Measurements from ENCODE around the gene MUS81.
A peak's percentile ranks its signal among the peaks of the same experiment; 100 is the strongest.

Gene MUS81

GRCh38 chr11:65869643-65870306 is 9.5 kb downstream of the MUS81 start:
- intact Hi-C loops (cut with micrococcal nuclease) = no loop called here
- no peak overlapping the region for H3K27ac Mint-ChIP-seq
- no peaks in the 10 kb centered on the region for H3K9me3 Mint-ChIP-seq
- H3K4me1 Mint-ChIP-seq (ENCODE audit: low read depth) = peaks cover 63% of the 10 kb centered on the region
- H3K4me3 Mint-ChIP-seq = no peak overlapping the region
- peaks cover 47% of the 10 kb centered on the region for H3K36me3 Mint-ChIP-seq (ENCODE audit: low read depth)
- peaks cover 25% of the 10 kb centered on the region for H3K27me3 Mint-ChIP-seq

DNA sequence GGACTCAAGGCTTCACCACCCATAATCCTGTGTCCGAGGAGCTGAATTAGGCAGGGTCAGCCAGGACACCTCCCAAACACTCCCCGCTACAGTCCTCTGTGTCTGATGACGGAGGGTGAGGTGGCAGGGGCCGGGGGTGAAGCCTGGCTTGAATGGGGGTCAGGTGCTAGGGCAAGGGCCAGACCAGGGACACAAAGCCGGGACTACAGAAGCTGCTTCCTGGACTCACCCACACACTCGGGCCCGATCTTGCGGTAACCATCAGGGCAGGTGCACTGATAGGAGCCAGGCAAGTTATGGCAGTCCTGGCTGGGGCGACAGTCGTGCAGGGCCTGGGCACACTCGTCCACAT is 10.1 kb downstream of the MUS81 start:
- Mint-ChIP-seq H3K9me3 (no peaks in the 10 kb centered on the region), H3K4me3 (no peak overlapping the region), H3K36me3 (ENCODE audit: low read depth) (peaks cover 42% of the 10 kb centered on the region), H3K27me3 (peaks cover 25% of the 10 kb centered on the region), H3K4me1 (ENCODE audit: low read depth) (peaks cover 58% of the 10 kb centered on the region), H3K27ac (peak overlapping the region; percentile 51)
- intact Hi-C loops (cut with micrococcal nuclease) = no loop called here

DNA sequence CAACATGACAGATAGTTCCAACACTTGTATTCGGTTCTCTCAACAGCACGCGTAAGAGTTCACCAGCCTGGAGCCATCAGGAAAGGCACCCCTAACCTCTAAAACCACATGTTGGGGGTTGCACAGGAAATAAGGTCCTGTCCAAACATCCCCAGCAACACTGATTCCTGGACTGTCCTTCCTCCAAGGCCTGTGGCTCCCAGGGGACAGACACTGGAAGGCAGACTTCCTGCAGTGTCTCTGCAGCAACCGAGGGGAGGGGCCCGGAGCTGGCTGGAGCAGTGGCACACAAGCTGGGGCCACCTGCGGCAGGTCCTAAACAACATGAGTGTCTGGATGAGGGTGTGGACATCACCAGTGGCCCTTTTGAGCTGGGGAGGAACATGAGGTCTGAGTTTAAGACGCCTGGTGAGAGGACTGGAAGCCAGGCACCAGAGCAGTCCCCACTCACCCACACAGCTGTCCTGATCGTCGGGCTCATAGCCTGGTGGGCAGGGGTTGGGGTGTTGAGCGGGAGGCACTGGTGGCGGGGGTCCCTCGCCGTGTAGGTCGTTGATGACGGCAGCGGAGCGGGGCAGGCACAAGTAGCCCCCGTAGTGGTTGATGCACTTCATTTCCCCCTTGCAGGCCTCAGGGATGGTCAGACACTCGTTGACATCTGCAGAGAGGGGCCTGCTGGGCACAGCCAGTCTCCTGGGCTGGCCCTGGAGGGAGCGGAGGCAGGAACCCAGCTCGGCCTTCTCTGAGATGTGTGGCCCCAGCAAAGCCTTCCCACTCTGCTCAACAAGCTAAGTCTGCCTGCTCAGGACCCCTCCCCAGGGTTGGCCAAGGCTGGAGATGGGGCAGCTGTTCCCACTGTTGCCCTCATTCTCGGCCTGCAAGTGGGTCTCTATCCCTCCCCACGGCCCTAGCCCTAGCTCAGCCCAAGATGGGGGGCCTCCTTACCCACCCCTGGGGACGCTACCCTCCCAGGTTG is 10.8 kb downstream of the MUS81 start:
- H3K27me3 Mint-ChIP-seq = peaks cover 25% of the 10 kb centered on the region
- intact Hi-C loops (cut with micrococcal nuclease) = no loop called here
- no peak overlapping the region for H3K4me3 Mint-ChIP-seq
- peak overlapping the region; percentile 73 for H3K27ac Mint-ChIP-seq
- H3K36me3 Mint-ChIP-seq (ENCODE audit: low read depth) = peaks cover 34% of the 10 kb centered on the region
- H3K4me1 Mint-ChIP-seq (ENCODE audit: low read depth) = peaks cover 54% of the 10 kb centered on the region
- H3K9me3 Mint-ChIP-seq = no peaks in the 10 kb centered on the region

DNA sequence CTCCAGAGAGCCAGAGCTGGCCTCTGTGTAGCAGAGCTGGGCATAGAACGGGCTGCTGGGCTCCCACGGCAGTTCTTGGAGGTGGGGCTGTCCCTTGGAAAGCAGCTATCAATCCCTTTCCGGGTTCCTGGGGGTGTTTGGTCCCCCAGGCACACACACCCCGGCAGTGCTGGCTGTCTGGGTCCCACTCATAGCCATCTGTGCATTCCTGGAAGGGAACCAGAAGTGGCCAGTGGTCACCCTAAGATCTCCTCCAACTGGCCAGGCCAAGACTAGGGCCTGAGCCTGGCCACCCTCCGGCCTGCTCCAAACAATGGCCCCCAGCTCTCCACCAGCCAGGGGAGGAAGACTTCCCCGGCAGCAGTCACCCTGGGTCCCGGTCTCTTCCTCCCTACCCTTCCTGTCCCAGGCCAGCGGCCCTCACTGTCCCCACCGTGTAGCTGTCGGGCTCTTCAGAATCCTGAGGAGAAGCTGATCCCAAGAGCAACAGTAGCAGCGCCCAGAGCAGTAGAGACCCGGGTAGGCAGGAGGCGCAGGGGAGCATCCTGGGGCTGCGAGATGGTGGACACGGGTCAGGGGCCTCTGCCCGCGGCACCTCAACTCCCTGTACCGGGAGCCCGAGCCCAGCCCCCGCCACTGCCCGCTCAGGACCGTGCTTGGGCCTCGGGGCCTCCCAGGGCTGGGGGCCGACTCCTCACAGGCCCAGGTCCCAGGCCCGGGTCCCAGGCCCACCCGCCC is 11.7 kb downstream of the MUS81 start:
- intact Hi-C loops (cut with micrococcal nuclease) = no loop called here
- peak overlapping the region; percentile 73 for H3K27ac Mint-ChIP-seq
- H3K4me1 Mint-ChIP-seq (ENCODE audit: low read depth) = peaks cover 56% of the 10 kb centered on the region
- H3K4me3 Mint-ChIP-seq = peak overlapping the region; percentile 34
- peaks cover 26% of the 10 kb centered on the region for H3K36me3 Mint-ChIP-seq (ENCODE audit: low read depth)
- no peaks in the 10 kb centered on the region for H3K9me3 Mint-ChIP-seq
- H3K27me3 Mint-ChIP-seq = peaks cover 25% of the 10 kb centered on the region

- H3K27ac Mint-ChIP-seq = peak within 1 kb of the TSS; percentile 95
- peaks cover 25% of the 10 kb centered on the region for H3K27me3 Mint-ChIP-seq
- H3K4me3 Mint-ChIP-seq = peak within 1 kb of the TSS; percentile 96
- peaks cover 18% of the 10 kb centered on the region for H3K36me3 Mint-ChIP-seq (ENCODE audit: low read depth)
- no peaks in the 10 kb centered on the region for H3K9me3 Mint-ChIP-seq
- intact Hi-C loops (cut with micrococcal nuclease) = no loop called here
- peaks cover 55% of the 10 kb centered on the region for H3K4me1 Mint-ChIP-seq (ENCODE audit: low read depth)
These were observed 12.5 kb downstream of the MUS81 start, which contains the start of gene EFEMP2 for GRCh38 chr11:65872586-65873317. EFEMP2 (minus strand) TSS chr11:65872800; CDS start chr11:65872354, 446 bp downstream.

DNA sequence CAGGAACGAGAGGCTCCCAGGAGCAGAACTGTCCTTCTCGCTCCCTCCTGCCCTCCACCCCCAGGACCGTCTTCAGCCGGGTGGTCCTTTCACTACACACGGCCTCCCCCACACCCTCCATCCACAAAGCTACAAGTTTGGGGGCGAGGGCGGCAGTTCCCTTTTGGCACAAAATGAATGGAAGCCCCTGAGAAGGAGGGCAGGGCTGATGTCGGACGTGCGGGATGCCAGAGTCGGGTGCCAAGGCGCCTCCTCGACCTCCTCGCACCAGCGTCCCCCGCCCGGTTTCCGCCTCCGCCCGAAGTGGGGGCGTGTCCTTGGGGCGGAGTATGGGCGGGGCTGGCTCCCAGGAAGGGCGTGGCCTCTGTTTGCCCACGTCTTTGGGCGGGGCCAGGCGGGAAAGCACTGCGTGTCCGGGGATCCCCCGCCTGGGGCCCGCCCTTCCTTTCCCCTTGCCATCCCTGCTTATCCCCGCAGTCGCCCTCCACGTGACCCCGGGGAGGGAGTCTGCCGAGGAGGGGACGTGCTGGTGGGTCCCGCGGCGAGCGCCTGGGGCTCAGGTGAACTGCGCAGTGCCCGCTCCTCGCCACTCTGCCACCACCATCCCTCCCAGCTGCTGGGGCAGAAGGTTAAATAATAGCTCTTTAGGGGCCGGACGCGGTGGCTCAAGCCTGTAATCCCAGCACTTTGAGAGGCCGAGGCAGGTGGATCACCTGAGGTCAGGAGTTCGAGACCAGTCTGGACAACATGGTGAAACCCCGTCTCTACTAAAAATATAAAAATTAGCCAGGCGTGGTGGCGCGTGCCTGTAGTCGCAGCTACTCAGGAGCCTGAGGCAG is 13.3 kb downstream of the MUS81 start:
- Mint-ChIP-seq H3K27me3 (peaks cover 25% of the 10 kb centered on the region), H3K36me3 (ENCODE audit: low read depth) (peaks cover 10% of the 10 kb centered on the region), H3K27ac (peak overlapping the region; percentile 95), H3K4me1 (ENCODE audit: low read depth) (peaks cover 59% of the 10 kb centered on the region), H3K4me3 (peak overlapping the region; percentile 96), H3K9me3 (no peaks in the 10 kb centered on the region)
- intact Hi-C loops (cut with micrococcal nuclease) = no loop called here

DNA sequence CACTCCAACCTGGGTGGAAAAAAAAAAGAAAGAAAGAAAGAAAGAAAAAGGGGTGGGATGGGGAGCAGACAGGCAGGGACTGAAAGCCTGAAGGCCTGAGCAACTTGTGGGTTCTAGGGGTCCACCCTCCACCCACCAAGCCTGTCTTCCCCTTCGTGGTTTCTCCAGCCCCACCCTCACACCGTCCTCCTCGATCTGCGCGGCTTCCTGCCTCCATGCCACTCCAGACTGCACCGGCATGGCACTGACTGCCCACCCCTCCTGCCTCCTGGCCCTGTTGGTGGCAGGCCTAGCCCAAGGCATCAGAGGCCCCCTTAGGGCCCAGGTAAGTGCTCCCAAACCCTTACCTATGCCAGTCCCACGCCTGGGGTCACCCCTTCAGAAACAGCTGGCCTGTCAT is 19.4 kb downstream of the MUS81 start, which contains the start of gene CTSW:
Gene CTSW, plus strand, starts transcription at position 221 of the 400 bp plus-strand sequence. Its CDS starts 18 bp downstream, at position 239.
- Mint-ChIP-seq H3K36me3 (ENCODE audit: low read depth) (peaks cover 30% of the 10 kb centered on the region), H3K27ac (peak within 1 kb of the TSS; percentile 20), H3K27me3 (peaks cover 3% of the 10 kb centered on the region), H3K9me3 (no peaks in the 10 kb centered on the region), H3K4me1 (ENCODE audit: low read depth) (peaks cover 63% of the 10 kb centered on the region), H3K4me3 (peak within 1 kb of the TSS; percentile 51)
- intact Hi-C loops (cut with micrococcal nuclease) = no loop called here

- Mint-ChIP-seq H3K27me3 (peaks cover 3% of the 10 kb centered on the region), H3K4me1 (ENCODE audit: low read depth) (peaks cover 67% of the 10 kb centered on the region), H3K36me3 (ENCODE audit: low read depth) (peaks cover 34% of the 10 kb centered on the region), H3K9me3 (no peaks in the 10 kb centered on the region), H3K4me3 (no peak overlapping the region), H3K27ac (peak overlapping the region; percentile 20)
- intact Hi-C loops (cut with micrococcal nuclease) = no loop called here
These were observed 19.8 kb downstream of the MUS81 start for GRCh38 chr11:65880027-65880426.

DNA sequence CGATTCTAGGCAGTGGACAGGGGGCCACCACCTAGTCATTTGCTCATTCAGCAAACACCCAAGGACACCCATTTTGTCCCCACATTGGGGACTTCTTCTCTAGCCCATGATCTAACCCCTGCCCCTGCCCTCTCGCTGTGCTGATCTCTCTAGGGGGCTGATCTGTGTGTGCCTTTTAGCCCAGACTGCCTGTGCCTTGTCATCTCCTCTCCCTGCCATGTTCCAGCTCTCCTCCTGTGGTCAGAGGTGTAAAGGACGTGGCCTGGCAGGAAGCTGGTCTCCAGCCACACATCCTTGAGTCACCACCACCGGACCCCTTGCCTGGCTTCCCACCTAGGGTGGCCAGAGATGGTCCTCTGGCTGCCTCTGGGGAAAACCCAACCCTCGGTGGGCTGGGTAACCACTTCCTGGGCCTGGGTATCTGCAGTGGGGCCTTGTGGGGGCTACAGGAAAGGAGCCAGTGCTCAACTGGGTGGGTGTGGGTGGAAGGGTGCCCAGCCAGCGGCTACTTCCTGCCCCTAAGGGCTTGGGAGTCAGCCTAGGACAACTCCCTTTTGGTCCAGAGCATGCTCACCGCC is 20.7 kb downstream of the MUS81 start:
- H3K36me3 Mint-ChIP-seq (ENCODE audit: low read depth) = peaks cover 43% of the 10 kb centered on the region
- H3K27ac Mint-ChIP-seq = peak overlapping the region; percentile 13
- H3K4me3 Mint-ChIP-seq = no peak overlapping the region
- intact Hi-C loops (cut with micrococcal nuclease) = no loop called here
- peaks cover 3% of the 10 kb centered on the region for H3K27me3 Mint-ChIP-seq
- no peaks in the 10 kb centered on the region for H3K9me3 Mint-ChIP-seq
- peaks cover 71% of the 10 kb centered on the region for H3K4me1 Mint-ChIP-seq (ENCODE audit: low read depth)

GRCh38 chr11:65882120-65883057 is 22.2 kb downstream of the MUS81 start:
- Mint-ChIP-seq H3K27ac (no peak overlapping the region), H3K36me3 (ENCODE audit: low read depth) (peaks cover 58% of the 10 kb centered on the region), H3K4me1 (ENCODE audit: low read depth) (peaks cover 73% of the 10 kb centered on the region), H3K9me3 (no peaks in the 10 kb centered on the region), H3K4me3 (no peak overlapping the region), H3K27me3 (peaks cover 3% of the 10 kb centered on the region)
- intact Hi-C loops (cut with micrococcal nuclease) = no loop called here

- Mint-ChIP-seq H3K27me3 (peaks cover 3% of the 10 kb centered on the region), H3K27ac (no peak overlapping the region), H3K4me3 (no peak overlapping the region), H3K4me1 (ENCODE audit: low read depth) (peaks cover 75% of the 10 kb centered on the region), H3K36me3 (ENCODE audit: low read depth) (peaks cover 65% of the 10 kb centered on the region), H3K9me3 (no peaks in the 10 kb centered on the region)
- intact Hi-C loops (cut with micrococcal nuclease) = no loop called here
These were observed 23.0 kb downstream of the MUS81 start for GRCh38 chr11:65883058-65883761.
